HG03558 (cell line): ENCODE measurements around the gene IFNGR2.
"Not testable (repeated sequence)": the region's sequence is repeated elsewhere in the genome, so short reads cannot be mapped to it uniquely, and the experiment has no call there.

Experiments used
- ATAC-seq: cut with Tn5 transposase; IDR thresholded peaks from one replicate; pipeline ENCODE4 v1.9.1; 2021; ENCODE audit warnings: moderate number of reproducible peaks; ENCODE audit not compliant: unreplicated experiment; ENCODE audit errors: extremely low read depth

Gene IFNGR2, protein sequence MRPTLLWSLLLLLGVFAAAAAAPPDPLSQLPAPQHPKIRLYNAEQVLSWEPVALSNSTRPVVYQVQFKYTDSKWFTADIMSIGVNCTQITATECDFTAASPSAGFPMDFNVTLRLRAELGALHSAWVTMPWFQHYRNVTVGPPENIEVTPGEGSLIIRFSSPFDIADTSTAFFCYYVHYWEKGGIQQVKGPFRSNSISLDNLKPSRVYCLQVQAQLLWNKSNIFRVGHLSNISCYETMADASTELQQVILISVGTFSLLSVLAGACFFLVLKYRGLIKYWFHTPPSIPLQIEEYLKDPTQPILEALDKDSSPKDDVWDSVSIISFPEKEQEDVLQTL

GRCh38 chr21:33403128-33403785 lies at the start of gene IFNGR2:
Gene IFNGR2 (plus strand): TSS chr21:33403413. CDS start chr21:33403544, 131 bp downstream.
- ATAC-seq, result no peak

- no peak for ATAC-seq
Observed at GRCh38 chr21:33355355-33355754, 47.9 kb upstream of the IFNGR2 start.

DNA sequence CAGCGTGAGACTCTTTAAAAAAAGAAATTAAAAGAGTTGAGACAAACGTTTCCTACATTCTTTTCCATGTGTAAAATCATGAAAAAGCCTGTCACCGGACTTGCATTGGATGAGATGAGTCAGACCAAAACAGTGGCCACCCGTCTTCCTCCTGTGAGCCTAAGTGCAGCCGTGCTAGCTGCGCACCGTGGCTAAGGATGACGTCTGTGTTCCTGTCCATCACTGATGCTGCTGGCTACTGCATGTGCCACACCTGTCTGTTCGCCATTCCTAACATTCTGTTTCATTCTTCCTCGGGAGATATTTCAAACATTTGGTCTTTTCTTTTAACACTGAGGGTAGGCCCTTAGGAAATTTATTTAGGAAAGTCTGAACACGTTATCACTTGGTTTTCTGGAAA lies 47.2 kb upstream of the IFNGR2 start:
- no peak for ATAC-seq

GRCh38 chr21:33357177-33357576 lies 46.0 kb upstream of the IFNGR2 start:
- ATAC-seq, result no peak

GRCh38 chr21:33359446-33359845 lies 43.8 kb upstream of the IFNGR2 start:
- ATAC-seq, result no peak

DNA sequence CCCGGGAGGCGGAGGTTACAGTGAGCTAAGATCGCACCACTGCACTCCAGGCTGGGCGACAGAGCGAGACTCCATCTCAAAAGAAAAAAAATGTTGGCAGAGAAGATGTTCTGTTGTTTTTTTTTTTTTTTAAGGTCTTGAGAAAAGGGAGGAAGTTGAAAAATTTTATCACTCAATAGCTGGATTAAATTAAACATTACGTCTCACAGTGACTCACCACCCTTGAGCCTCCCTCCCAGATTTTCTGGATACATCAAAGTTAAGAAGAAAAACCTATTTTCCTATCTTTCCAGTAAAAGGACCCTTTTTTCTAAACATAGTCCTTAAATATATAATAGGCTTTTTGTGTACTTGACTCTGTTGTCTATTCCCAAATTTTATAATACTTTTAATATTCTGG lies 42.9 kb upstream of the IFNGR2 start:
- no peak for ATAC-seq

- ATAC-seq, result no peak
Observed at GRCh38 chr21:33360881-33361602, 42.2 kb upstream of the IFNGR2 start.

- ATAC-seq, result no peak
Observed at GRCh38 chr21:33362044-33362555, 41.1 kb upstream of the IFNGR2 start.

DNA sequence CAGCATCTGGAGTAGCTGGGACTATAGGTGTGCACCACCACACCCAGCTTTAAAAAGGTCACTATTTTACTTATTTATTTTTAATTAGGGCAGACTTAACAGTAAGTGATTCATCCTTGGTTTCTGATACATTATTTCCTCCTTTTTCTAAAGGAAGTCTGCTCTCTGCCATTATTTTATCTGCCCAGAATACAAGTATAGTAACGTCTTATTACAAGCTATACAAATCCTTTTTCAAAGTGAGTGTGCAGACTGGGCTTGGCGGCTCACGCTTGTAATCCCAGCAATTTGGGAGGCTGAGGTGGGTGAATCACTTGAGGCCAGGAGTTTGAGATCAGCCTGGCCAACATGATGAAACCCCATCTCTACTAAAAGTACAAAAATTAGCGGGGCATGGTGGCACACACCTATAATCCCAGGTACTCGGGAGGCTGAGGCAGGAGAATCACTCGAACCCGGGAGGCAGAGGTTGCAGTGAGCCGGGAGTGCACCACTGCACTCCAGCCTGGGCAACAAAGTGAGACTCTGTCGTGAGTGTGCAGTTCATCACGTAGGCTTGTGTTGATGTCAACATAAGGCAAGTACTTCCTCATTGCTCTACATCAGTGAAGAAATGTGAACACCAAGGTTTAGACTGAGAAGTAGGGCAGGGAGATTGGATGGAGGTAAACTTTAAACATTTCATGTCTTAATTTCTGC lies 39.2 kb upstream of the IFNGR2 start:
- not testable (repeated sequence) for ATAC-seq

GRCh38 chr21:33364830-33365229 lies 38.4 kb upstream of the IFNGR2 start:
- ATAC-seq, result no peak

DNA sequence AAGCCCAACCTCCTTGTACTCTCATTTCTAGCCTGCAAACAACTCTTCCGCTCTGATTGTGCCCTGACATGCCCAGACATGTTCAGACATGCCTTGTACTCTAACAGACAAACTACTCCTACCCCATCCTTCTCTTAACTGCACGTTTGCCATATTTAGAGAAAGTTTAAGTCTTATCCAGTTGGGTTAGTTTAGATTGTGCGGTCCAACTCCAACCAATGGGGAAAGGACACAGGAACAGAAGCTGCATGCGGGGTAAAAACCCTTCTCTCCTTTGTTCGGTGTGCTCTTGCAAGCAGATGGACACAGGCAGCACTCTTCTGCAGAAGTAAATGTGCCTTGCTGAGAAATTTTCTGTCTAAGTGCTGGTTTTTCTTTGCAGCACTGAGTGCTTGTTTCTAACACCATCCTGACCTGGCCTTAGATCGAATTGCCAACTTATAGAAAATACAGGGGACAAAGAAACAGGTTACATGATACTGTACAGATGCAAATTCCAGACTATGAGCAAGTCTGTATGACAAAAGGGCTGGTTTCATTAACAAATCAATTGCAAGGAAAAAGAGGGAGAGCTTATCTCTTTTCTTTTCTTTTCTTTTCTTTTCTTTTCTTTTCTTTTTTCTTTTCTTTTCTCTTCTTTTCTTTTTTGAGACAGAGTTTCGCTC lies 35.8 kb upstream of the IFNGR2 start:
- ATAC-seq, result no peak

DNA sequence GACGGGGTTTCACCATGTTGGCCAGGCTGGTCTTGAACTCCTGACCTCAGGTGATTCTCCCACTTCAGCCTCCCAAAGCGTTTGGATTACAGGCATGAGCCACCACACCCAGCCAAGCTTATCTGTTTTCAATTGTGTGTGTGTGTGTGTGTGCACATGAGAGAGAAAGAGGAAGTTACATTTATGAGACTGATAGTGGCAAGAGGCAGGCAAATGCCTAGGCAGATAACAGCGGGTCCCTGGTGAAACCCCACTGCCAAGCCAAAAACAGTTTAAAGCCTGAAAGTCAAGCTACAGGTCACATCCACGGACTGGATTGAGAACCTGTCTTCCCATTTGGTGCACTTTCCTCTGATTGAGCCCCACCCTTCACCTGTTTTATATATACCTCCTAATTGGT lies 35.1 kb upstream of the IFNGR2 start:
- no peak for ATAC-seq

DNA sequence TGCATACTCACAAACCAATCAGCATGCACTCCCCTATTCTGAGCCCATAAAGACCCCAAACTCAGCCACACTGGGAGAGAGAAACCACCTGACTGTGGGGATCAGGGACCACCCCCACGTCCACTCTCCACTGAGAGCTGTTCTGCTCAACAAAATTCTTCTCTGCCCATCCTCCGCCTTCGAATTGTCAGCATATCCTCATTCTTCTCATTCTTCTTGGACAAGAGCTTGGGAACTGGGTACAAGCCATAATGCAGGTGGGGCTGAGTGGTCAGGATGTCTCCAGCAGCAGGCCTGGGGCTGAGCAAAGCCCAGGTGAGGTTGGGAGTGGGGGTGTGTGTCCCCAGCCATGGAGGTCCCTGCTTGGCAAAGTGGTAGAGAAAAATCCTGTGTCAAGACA lies 34.6 kb upstream of the IFNGR2 start:
- ATAC-seq, result no peak

GRCh38 chr21:33369586-33369985 lies 33.6 kb upstream of the IFNGR2 start:
- no peak for ATAC-seq

DNA sequence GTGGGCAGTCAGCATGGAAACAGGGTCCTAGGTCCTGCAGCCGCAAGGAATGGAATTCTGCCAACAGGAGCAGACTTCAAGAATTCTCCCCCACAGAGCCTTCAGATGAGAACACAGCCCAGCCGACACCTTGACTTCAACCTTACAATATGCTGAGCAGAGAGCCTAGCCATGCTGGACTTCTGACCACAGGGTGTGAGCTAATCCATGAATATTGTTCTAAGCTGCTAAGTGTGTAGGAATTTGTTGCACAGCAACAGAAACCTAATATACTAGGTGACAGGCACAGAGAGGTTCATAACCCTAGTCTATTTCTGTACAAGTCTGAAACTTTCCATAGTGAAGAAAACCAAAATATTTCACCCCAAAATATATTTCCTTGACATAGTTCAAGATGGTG lies 32.9 kb upstream of the IFNGR2 start:
- no peak for ATAC-seq

- no peak for ATAC-seq
Observed at GRCh38 chr21:33371366-33371765, 31.8 kb upstream of the IFNGR2 start.

DNA sequence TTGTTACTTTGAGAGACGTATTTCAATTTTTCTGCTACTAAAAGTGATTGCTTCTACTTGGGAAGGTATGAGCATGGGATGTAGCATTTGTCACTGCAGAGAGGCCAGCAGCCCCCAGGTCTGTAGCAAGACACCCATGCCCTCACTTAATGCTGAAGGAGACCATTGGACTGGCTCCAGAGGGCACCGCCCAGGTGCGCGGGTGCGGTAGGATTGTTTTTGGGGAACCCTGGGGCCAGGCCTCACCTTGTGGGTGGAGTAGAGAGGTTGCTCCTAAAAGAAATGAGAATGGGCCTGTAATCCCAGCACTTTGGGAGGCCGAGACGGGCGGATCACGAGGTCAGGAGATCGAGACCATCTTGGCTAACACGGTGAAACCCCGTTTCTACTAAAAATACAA lies 30.6 kb upstream of the IFNGR2 start:
- ATAC-seq, result no peak

- ATAC-seq, result no peak
Observed at GRCh38 chr21:33373451-33373850, 29.8 kb upstream of the IFNGR2 start.

GRCh38 chr21:33374080-33374449 lies 29.1 kb upstream of the IFNGR2 start:
- ATAC-seq, result no peak

- ATAC-seq, result no peak
Observed at GRCh38 chr21:33374450-33375096, 28.6 kb upstream of the IFNGR2 start.
